HuH-7 (cell line): ENCODE data around the gene E2F6.

ENCODE experiments used
- DNase-seq: peaks from one replicate; pipeline ENCODE4 v3.0.0; 2011; ENCODE audit warnings: low spot score

E2F6 gene

GRCh38 chr2:11493282-11493681 lies 27.3 kb upstream of the E2F6 start:
- DNase-seq, result no peak

- DNase-seq, result no peak
Observed at GRCh38 chr2:11492720-11493119, 26.8 kb upstream of the E2F6 start.

- DNase-seq, result no peak
Observed at GRCh38 chr2:11492244-11492643, 26.3 kb upstream of the E2F6 start.

GRCh38 chr2:11491348-11491933 lies 25.5 kb upstream of the E2F6 start:
- no peak for DNase-seq

- DNase-seq, result no peak
Observed at GRCh38 chr2:11490194-11490593, 24.2 kb upstream of the E2F6 start.

GRCh38 chr2:11488809-11489208 lies 22.8 kb upstream of the E2F6 start:
- no peak for DNase-seq

GRCh38 chr2:11483806-11484617 lies 18.1 kb upstream of the E2F6 start:
- DNase-seq, result no peak

GRCh38 chr2:11482473-11483035 lies 16.6 kb upstream of the E2F6 start:
- DNase-seq, result peak; percentile 53

GRCh38 chr2:11481789-11482472 lies 16.0 kb upstream of the E2F6 start:
- no peak for DNase-seq

GRCh38 chr2:11481426-11481788 lies 15.4 kb upstream of the E2F6 start:
- no peak for DNase-seq

- DNase-seq, result no peak
Observed at GRCh38 chr2:11480859-11481258, 14.9 kb upstream of the E2F6 start.

- DNase-seq, result no peak
Observed at GRCh38 chr2:11480406-11480805, 14.4 kb upstream of the E2F6 start.

- no peak for DNase-seq
Observed at GRCh38 chr2:11478899-11479605, 13.1 kb upstream of the E2F6 start.

GRCh38 chr2:11477994-11478393 lies 12.0 kb upstream of the E2F6 start:
- peak; percentile 66 for DNase-seq

GRCh38 chr2:11473659-11474433 lies 7.9 kb upstream of the E2F6 start:
- no peak for DNase-seq

GRCh38 chr2:11467749-11468148 lies 1.8 kb upstream of the E2F6 start:
- no peak for DNase-seq

GRCh38 chr2:11467129-11467649 lies 1.2 kb upstream of the E2F6 start:
- DNase-seq, result no peak

- DNase-seq, result no peak
Observed at GRCh38 chr2:11466307-11467128, 557 bp upstream of the E2F6 start.

GRCh38 chr2:11465110-11465484 lies 864 bp downstream of the E2F6 start:
- no peak for DNase-seq

- no peak for DNase-seq
Observed at GRCh38 chr2:11459816-11460215, 6.1 kb downstream of the E2F6 start.
